GM21737 (cell line): Measurements from ENCODE around the gene ABHD6.
"Not testable (repeated sequence)": the region's sequence is repeated elsewhere in the genome, so short reads cannot be mapped to it uniquely, and the experiment has no call there.

Experiments used
- ATAC-seq: cut with Tn5 transposase; IDR thresholded peaks from one replicate; pipeline ENCODE4 v1.9.1; 2021; ENCODE audit warnings: mild to moderate bottlenecking, moderate library complexity; ENCODE audit not compliant: unreplicated experiment

The ABHD6 gene

GRCh38 chr3:58271901-58272501 is 34.4 kb downstream of the ABHD6 start:
- no peak for ATAC-seq

DNA sequence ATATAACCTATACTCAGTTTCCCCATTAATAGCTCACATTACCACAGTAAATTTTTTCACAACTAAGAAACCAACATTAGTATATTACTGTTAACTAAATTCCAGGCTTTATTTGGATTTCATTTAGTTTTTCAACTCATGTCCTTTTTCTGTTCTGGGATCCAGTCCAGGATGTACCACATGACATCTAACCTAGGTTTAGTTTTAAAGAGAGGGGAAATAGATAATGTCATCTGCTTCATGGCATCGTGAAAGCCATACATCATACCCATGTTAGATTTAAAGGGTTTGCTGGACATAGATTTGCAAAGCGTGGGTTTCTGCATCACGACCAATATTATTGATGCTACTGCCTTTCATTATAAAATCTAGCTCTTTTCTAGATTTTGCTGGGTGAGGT is 35.3 kb downstream of the ABHD6 start:
- no peak for ATAC-seq

DNA sequence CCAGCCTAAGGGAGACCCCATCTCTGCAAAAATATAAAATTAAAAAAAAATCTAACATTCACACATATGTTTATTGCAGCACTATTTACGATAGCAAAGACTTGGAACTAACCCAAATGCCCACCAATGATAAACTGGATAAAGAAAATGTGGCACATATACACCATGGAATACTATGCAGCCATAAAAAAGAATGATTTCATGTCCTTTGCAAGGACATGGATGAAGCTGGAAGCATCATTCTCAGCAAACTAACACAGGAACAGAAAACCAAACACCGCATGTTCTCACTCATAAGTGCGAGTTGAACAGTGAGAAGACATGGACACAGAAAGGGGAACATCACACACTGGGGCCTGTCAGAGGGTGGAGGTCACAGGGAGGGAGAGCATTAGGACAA is 35.8 kb downstream of the ABHD6 start:
- not testable (repeated sequence) for ATAC-seq

- no peak for ATAC-seq
Measured at GRCh38 chr3:58274027-58274614, 36.5 kb downstream of the ABHD6 start.

- no peak for ATAC-seq
Measured at GRCh38 chr3:58281069-58281468, 43.5 kb downstream of the ABHD6 start.

- ATAC-seq = no peak
Measured at GRCh38 chr3:58285334-58285733, 47.7 kb downstream of the ABHD6 start.

GRCh38 chr3:58287354-58287753 is 49.8 kb downstream of the ABHD6 start:
- no peak for ATAC-seq

DNA sequence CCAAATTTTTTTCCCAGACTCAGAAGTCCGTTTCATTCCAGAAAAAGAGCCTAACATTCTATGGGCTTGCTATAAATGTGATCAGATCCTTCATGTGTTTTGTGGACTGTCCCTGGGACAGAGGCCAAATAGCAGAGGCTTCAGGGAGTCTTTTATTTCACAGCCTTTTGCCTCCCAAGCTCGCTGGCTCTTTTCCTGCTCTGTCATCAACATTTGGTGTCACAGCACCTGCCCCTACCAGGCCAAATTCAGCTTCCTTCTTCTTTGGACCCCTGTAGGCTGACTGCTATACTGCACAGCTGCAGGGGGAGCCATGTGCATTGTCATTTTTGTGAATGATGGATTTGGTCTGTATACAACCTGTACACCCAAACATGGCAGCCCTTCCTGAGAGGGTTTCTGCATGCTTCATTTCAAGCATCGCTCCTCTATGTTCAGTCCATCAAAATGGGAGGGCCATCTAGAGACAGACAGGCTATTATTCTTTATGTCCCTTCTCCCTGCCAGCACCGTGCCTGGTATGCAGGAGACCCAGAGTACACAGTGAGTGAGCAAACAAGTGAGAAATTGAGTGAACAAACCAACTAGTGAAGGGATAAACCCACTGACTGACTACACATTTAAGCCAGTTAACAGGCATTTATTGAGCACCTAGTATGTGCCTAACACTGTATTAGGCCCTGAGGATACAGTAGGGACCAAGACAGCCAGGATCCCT is 50.6 kb downstream of the ABHD6 start:
- ATAC-seq = no peak

- ATAC-seq = not testable (repeated sequence)
Measured at GRCh38 chr3:58288964-58289613, 51.5 kb downstream of the ABHD6 start.

GRCh38 chr3:58290446-58290845 is 52.9 kb downstream of the ABHD6 start:
- ATAC-seq = not testable (repeated sequence)

- no peak for ATAC-seq
Measured at GRCh38 chr3:58291671-58292338, 54.2 kb downstream of the ABHD6 start.

- no peak for ATAC-seq
Measured at GRCh38 chr3:58292866-58293265, 55.3 kb downstream of the ABHD6 start.

DNA sequence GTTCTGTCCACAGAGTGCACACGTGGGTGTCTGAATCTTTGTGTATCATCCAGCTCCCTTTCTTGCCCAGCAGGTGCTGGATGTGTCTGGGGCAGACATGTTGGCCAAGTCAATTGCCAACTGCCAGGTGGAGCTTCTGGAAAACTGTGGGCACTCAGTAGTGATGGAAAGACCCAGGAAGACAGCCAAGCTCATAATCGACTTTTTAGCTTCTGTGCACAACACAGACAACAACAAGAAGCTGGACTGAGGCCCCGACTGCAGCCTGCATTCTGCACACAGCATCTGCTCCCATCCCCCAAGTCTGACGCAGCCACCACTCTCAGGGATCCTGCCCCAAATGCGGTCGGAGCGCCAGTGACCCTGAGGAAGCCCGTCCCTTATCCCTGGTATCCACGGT is 55.9 kb downstream of the ABHD6 start:
- ATAC-seq = no peak

- no peak for ATAC-seq
Measured at GRCh38 chr3:58296269-58296668, 58.7 kb downstream of the ABHD6 start.

- no peak for ATAC-seq
Measured at GRCh38 chr3:58296843-58297242, 59.3 kb downstream of the ABHD6 start.

- no peak for ATAC-seq
Measured at GRCh38 chr3:58298190-58298589, 60.6 kb downstream of the ABHD6 start.

DNA sequence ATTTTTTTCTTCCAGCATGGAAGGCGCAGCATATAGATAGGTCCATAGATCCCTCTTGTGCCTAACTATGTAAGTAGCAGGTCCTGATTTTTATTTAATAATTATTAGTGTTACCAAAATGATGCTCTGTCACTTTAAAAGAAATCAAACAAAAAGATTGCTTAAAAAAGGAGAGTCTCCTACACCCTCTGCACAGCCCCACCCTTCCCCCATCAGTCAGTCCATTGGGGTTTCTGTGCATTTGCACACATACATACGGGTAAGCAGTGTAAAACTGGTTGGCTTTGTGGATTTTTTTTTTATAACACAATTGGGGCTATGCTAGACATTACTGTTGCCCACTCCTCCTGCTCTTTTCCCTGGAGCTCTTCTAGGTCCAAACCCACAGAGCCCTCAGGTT is 61.5 kb downstream of the ABHD6 start:
- ATAC-seq = no peak

- no peak for ATAC-seq
Measured at GRCh38 chr3:58299839-58300516, 62.4 kb downstream of the ABHD6 start.

GRCh38 chr3:58305882-58306711 is 68.5 kb downstream of the ABHD6 start, which contains the start of the genes HTD2 and RPP14:
TSS of gene HTD2 (plus strand) at chr3:58306520. CDS start at chr3:58317614, 11,094 bp downstream.
TSS of gene RPP14 (plus strand) at chr3:58306245. CDS start at chr3:58310330, 4,085 bp downstream.
- ATAC-seq = peak; percentile 83
